ENCODE measurements around the gene UTP14C.

GRCh38 chr13:51981355-51981754 lies 43.1 kb upstream of the UTP14C start:
- TF ChIP-seq, protein P1, sequence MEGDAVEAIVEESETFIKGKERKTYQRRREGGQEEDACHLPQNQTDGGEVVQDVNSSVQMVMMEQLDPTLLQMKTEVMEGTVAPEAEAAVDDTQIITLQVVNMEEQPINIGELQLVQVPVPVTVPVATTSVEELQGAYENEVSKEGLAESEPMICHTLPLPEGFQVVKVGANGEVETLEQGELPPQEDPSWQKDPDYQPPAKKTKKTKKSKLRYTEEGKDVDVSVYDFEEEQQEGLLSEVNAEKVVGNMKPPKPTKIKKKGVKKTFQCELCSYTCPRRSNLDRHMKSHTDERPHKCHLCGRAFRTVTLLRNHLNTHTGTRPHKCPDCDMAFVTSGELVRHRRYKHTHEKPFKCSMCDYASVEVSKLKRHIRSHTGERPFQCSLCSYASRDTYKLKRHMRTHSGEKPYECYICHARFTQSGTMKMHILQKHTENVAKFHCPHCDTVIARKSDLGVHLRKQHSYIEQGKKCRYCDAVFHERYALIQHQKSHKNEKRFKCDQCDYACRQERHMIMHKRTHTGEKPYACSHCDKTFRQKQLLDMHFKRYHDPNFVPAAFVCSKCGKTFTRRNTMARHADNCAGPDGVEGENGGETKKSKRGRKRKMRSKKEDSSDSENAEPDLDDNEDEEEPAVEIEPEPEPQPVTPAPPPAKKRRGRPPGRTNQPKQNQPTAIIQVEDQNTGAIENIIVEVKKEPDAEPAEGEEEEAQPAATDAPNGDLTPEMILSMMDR (IDR thresholded peaks at IDR 0.05): no peak
- TF ChIP-seq POLR2AphosphoS5 (IDR thresholded peaks at IDR 0.05; ENCODE audit: low read depth, low read length): no peak
- TF ChIP-seq, protein P2, sequence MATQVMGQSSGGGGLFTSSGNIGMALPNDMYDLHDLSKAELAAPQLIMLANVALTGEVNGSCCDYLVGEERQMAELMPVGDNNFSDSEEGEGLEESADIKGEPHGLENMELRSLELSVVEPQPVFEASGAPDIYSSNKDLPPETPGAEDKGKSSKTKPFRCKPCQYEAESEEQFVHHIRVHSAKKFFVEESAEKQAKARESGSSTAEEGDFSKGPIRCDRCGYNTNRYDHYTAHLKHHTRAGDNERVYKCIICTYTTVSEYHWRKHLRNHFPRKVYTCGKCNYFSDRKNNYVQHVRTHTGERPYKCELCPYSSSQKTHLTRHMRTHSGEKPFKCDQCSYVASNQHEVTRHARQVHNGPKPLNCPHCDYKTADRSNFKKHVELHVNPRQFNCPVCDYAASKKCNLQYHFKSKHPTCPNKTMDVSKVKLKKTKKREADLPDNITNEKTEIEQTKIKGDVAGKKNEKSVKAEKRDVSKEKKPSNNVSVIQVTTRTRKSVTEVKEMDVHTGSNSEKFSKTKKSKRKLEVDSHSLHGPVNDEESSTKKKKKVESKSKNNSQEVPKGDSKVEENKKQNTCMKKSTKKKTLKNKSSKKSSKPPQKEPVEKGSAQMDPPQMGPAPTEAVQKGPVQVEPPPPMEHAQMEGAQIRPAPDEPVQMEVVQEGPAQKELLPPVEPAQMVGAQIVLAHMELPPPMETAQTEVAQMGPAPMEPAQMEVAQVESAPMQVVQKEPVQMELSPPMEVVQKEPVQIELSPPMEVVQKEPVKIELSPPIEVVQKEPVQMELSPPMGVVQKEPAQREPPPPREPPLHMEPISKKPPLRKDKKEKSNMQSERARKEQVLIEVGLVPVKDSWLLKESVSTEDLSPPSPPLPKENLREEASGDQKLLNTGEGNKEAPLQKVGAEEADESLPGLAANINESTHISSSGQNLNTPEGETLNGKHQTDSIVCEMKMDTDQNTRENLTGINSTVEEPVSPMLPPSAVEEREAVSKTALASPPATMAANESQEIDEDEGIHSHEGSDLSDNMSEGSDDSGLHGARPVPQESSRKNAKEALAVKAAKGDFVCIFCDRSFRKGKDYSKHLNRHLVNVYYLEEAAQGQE (IDR thresholded peaks at IDR 0.05; ENCODE audit: insufficient read depth in 1 of 2, low read depth in 2 of 2, low read length in 1 of 2): no peak
- TF ChIP-seq SIN3A (IDR thresholded peaks at IDR 0.05; ENCODE audit: borderline replicate concordance, insufficient read depth, low read depth, low read length): no peak

Measured in Panc1 (cell line).